Right lobe of liver (tissue), 6 donors: ENCODE data around the gene ALAD. TPM values are rescaled to one million over a fixed set of nuclear protein-coding genes. Genes with fewer than 3 reads are reported as not detected.
A peak's percentile ranks its signal among the peaks of the same experiment; 100 is the strongest.

ENCODE experiments used
- ATAC-seq, 4 donors: fragments of 200-7000 bp; cut with Tn5 transposase; one replicate each; pipeline ENCODE4 v1.9.1; 2020; ENCODE audit warnings: mild to moderate bottlenecking in 4 of 4, moderate library complexity in 4 of 4
- DNase-seq, 3 donors: peaks; one replicate each; pipeline ENCODE4 v3.0.0-alpha.2; 2020
- H3K27ac ChIP-seq, 3 donors: fragments of 200-600 bp; one replicate each; pipeline ENCODE4 v1.8.0; 2022
- H3K27me3 ChIP-seq, 2 donors: fragments of 200-600 bp; one replicate each; pipeline ENCODE4 v1.8.0; 2022
- H3K36me3 ChIP-seq, 4 donors: fragments of 200-600 bp; sonication (generic) in 1 of 4; one replicate each; pipeline versions ENCODE4 v1.5.1 to v1.8.0; 2017 to 2022; ENCODE audit warnings: control low read depth in 1 of 4
- H3K4me1 ChIP-seq, 4 donors: fragments of 200-600 bp; sonication (generic) in 1 of 4; one replicate each; pipeline versions ENCODE4 v1.5.1 to v1.8.0; 2017 to 2022; ENCODE audit warnings: control low read depth in 1 of 4
- H3K4me3 ChIP-seq, 3 donors: fragments of 200-600 bp; one replicate each; pipeline ENCODE4 v1.8.0; 2022
- H3K9me3 ChIP-seq, 4 donors: fragments of 200-600 bp; sonication (generic) in 1 of 4; one replicate each; pipeline versions ENCODE4 v1.5.1 to v1.8.0; 2017 to 2022; ENCODE audit warnings: control low read depth in 1 of 4
- POLR2A ChIP-seq: fragments of 450-650 bp; IDR thresholded peaks from one replicate; pipeline ENCODE4 v1.6.1; 2017; ENCODE audit warnings: antibody characterized with exemption, mild to moderate bottlenecking
- WGBS: methylation state at CpG from one replicate; pipeline ENCODE4 v1.1.6; 2018; ENCODE audit warnings: low coverage, low lambda C conversion rate; ENCODE audit not compliant: insufficient coverage; ENCODE audit errors: missing lambda C conversion rate; 5-methylcytosine and 5-hydroxymethylcytosine counted together
- intact Hi-C, 2 donors: fragments of 100-400 bp; cut with DNase I; formaldehyde crosslinking; loops; one replicate each; pipeline versions ENCODE4 v1.11.2 to v1.14.1; 2022
- total RNA-seq, 6 experiments: library from RNA; depleted of rRNA in 2 of 6; stranded (reverse); fragments of >200 nt in 2 of 6; fragmentation: NEBNext Ultra II Directional in 3 of 6; extraction: Animal tissue kit (Norgen Biotek cat#: 25700) in 3 of 6; gene quantifications; one replicate each; pipeline versions ENCODE4 v1.1.0 to v1.2.4, GENCODE V29; 2016 to 2023
- TF ChIP-seq, protein P1 (sequence below), 4 donors: fragments of 200-600 bp in 3 of 4; fragments of 450-650 bp in 1 of 4; IDR thresholded peaks; one replicate each; pipeline versions ENCODE4 v1.5.1 to v1.8.0; 2016 to 2022; ENCODE audit warnings: antibody characterized with exemption in 4 of 4, mild to moderate bottlenecking in 2 of 4
- donor health status: DM: no; HTN: yes; CAD: no.
- donor health status: DM: no; HTN: no; CAD: no.
- donor health status: DM: no; HTN: no; CAD: no.
- donor health status: DM: no; HTN: yes; CAD: no.
- donor health status: DM: no; HTN: yes; CAD: no.

ALAD gene
- total RNA-seq, 6 experiments from 2014 or later = 35.3 to 140 (median 73.6) TPM

DNA sequence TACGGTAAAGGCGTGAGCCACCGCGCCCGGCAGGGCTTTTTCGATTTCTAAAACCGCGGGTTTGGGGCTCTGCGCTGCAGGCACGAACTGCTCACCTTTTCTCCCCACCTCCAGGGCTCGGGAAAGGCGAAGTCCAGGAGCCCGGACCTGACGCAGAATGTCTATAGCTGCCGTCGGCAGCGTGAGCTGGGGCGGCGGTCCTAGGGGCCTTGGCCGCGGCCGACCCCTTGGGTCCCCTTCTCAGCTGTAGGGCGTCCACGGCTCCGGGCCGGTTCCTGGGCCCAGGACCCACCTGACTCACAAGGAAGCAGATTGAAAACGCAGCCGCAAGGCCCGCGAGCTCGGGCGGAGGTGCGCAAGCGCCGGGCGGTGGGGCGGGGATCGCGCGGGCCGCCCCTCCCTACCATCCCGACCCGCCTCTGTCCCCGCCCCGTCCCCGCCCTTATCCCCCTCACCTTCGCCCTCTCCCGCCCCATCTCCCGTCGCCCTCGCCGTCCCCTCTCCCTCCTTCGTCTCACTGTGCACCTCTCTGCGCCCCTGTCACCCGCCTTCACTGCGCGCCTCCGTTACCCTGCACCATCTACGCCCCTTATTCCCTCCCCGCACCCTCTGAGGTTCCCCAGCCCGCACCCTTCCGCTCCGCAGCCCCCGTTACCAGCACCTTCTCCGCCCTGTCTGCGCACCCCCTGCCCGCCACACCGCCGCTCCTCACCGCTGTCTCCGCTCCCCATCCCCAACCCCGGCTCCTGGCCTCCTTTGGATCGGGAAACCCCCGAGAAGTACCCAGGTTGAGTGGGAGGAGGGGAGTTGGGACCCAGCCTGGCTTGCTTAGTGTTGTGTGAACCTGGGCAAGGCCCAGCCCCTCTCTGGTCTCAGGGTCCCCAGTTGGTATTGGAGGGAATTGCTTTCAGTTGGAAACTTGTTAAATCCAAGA is 24.2 kb downstream of the ALAD start, which contains the start of gene HDHD3:
Gene HDHD3, minus strand, starts transcription at position 353 of the 934 bp plus-strand sequence. CDS start 2,632 bp downstream, outside the sequence.
- H3K4me3 ChIP-seq = peak within 1 kb of the TSS; percentile 68 to 99 (median 94)
- DNase-seq (peak; percentile 89 to 91 (median 90)), ATAC-seq (peak; percentile 83 to 95 (median 86))
- intact Hi-C loops = no loop called here
- peaks cover 0 to 25% (median 8%) of the 10 kb centered on the region in 4 donors for H3K36me3 ChIP-seq
- 1% methylated on average over 41 of the region's 74 CpGs for WGBS
- no peaks in the 10 kb centered on the region for H3K27me3 ChIP-seq
- peaks cover 0 to 58% (median 22%) of the 10 kb centered on the region in 4 donors for H3K4me1 ChIP-seq
- TF ChIP-seq POLR2A = peak; percentile 77
- TF ChIP-seq, protein P1, sequence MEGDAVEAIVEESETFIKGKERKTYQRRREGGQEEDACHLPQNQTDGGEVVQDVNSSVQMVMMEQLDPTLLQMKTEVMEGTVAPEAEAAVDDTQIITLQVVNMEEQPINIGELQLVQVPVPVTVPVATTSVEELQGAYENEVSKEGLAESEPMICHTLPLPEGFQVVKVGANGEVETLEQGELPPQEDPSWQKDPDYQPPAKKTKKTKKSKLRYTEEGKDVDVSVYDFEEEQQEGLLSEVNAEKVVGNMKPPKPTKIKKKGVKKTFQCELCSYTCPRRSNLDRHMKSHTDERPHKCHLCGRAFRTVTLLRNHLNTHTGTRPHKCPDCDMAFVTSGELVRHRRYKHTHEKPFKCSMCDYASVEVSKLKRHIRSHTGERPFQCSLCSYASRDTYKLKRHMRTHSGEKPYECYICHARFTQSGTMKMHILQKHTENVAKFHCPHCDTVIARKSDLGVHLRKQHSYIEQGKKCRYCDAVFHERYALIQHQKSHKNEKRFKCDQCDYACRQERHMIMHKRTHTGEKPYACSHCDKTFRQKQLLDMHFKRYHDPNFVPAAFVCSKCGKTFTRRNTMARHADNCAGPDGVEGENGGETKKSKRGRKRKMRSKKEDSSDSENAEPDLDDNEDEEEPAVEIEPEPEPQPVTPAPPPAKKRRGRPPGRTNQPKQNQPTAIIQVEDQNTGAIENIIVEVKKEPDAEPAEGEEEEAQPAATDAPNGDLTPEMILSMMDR (IDR thresholded peaks at IDR 0.05) = no peak
- H3K9me3 ChIP-seq = no peaks in the 10 kb centered on the region
- H3K27ac ChIP-seq = peak within 1 kb of the TSS; percentile 56 to 83 (median 70)

DNA sequence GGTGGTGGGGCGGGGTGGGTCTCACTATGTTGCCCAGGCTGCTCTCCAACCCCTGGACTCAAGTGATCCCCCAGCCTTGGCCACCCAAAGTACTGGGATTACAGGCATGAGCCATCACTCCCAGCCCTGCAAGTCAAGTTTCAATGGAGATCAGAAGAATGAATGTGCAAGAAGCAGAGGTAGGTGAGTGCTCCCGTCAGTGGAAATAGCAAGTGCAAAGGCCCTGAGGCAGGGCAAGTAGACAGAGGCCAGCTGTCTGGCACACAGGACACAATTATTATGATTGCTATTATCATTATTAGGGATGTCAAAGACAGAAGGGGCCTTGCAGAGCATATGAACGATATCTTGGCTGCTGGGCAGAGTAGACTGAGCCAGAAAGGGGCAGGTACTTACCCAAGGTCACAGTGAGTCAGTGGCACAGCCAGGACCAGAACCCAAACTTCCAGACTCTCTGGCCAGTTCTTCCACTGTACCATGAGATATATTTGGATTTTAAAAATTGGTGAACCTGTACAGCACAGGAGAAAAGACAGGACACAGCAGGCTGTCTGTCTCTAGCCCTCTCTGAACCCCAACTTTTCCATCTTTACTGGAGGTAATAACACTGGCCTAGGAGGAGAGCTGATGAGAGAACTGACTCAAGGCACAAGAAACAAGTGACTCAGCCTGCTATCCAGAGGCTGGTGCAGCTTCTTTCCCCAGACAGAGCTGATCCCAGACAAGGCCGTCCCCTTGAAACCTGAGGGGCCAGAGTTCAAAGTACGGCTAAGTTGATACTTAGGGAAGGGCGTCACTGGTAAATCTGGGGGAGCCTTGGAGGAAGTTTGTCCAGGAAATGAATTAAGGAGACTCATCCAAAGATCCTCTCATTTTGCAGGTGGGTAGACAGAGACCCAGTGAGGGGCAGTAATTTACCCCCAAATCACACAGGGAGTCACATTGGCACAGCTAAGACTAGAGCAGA is 25.7 kb downstream of the ALAD start:
- TF ChIP-seq POLR2A = no peak
- TF ChIP-seq, protein P1 (IDR thresholded peaks at IDR 0.05) = no peak
- Histone ChIP-seq H3K36me3 (peaks cover 0 to 25% (median 8%) of the 10 kb centered on the region in 4 donors), H3K27me3 (no peaks in the 10 kb centered on the region), H3K27ac (peak overlapping the region in 2 of 3 donors; percentile 70 to 83), H3K4me1 (peaks cover 0 to 45% (median 18%) of the 10 kb centered on the region in 4 donors), H3K4me3 (peak overlapping the region; percentile 68 to 99 (median 94)), H3K9me3 (no peaks in the 10 kb centered on the region)
- DNase-seq = no peak
- ATAC-seq = peak in 1 of 4 donors; percentile 3
- 31% methylated on average over 5 of the region's 6 CpGs for WGBS
- intact Hi-C loops = no loop called here

DNA sequence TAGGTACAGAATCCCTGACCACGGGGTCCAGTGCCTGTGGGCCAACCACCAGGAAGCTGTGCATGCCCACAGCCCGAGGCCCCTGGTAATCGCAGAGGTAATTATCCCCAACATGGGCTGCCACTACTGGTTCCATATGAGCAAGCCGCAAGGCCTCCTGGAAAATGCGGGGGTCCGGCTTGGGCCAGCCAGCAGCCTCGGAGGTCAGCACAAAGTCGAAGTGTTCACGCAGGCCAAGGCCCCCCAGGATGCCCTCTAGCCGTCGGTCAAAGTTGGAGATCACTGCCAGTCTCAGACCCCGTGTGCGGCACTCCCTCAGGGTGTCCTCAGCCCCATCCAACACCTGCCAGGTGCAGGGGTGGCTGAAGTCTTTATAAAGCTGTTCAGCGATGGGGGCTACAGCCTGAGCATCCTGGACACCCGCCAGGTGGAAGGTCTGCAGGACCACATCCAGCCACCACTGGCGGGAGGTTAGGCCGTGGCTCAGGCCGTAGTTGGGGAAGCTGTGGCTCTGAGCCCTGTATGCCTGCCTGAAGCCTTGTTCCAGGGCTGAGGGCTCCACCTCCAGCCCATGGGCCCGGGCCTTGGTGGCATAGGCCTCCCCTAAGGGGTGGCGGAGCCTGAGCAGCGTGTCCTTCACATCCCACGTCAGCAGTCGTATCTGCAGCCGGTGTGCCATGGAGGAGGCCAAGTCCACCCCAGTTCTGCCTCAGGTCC is 27.2 kb downstream of the ALAD start:
- TF ChIP-seq POLR2A = no peak
- TF ChIP-seq, protein P1 (IDR thresholded peaks at IDR 0.05) = no peak
- no peak for ATAC-seq
- no peak overlapping the region for H3K27ac ChIP-seq
- H3K27me3 ChIP-seq = no peaks in the 10 kb centered on the region
- H3K4me1 ChIP-seq = peaks cover 0 to 44% (median 17%) of the 10 kb centered on the region in 4 donors
- no peak overlapping the region for H3K4me3 ChIP-seq
- DNase-seq = no peak
- peaks cover 0 to 25% (median 8%) of the 10 kb centered on the region in 4 donors for H3K36me3 ChIP-seq
- H3K9me3 ChIP-seq = no peaks in the 10 kb centered on the region
- WGBS = no CpG with 5 or more reads among the region's 24 CpGs
- intact Hi-C loops = no loop called here

DNA sequence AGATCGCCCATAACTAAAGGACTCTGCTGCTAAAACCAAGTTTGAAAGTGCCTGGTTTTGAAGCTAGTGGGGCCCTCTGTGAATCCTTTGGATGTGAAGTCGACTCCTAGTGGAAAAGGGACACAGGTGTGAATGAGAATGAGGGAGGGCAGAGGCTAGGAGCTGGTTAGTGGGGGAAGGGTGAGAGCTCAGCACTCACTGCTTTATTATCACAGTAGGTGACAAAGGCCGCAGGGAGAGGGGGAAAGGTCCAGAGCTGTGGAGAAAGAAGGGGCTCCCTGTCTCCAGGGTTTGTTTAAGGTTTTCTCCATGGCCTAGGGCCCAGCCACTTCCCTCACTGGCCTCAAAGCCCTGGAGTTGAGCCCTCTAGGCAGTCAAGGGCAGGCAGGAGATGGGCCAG is 27.8 kb downstream of the ALAD start:
- TF ChIP-seq, protein P1 (IDR thresholded peaks at IDR 0.05) = no peak
- TF ChIP-seq POLR2A = no peak
- H3K4me3 ChIP-seq = no peak overlapping the region
- WGBS = 53% methylated on average over 2 of the region's 3 CpGs

More for the DNA sequence above, 27.8 kb downstream of the ALAD start:
- no peak for DNase-seq
- Histone ChIP-seq H3K27me3 (no peaks in the 10 kb centered on the region), H3K4me1 (peaks cover 0 to 44% (median 14%) of the 10 kb centered on the region in 4 donors), H3K9me3 (no peaks in the 10 kb centered on the region), H3K36me3 (peaks cover 0 to 25% (median 8%) of the 10 kb centered on the region in 4 donors), H3K27ac (no peak overlapping the region)
- intact Hi-C loops = no loop called here
- ATAC-seq = no peak
